PC-9 (cell line): Measurements from ENCODE around the gene SLX4IP.

Source experiments
- EZH2 ChIP-seq: fragments of 200-600 bp; sonication (generic); IDR thresholded peaks from 2 replicates; pipeline ENCODE4 v1.8.0; 2017; ENCODE audit warnings: antibody characterized with exemption, low read depth
- TF ChIP-seq, protein P1 (sequence below): fragments of 200-600 bp; sonication (generic); conservative IDR thresholded peaks from 2 replicates; pipeline ENCODE4 v1.6.1; 2017; ENCODE audit warnings: mixed run types, antibody characterized with exemption, mild to moderate bottlenecking, moderate library complexity

DNA sequence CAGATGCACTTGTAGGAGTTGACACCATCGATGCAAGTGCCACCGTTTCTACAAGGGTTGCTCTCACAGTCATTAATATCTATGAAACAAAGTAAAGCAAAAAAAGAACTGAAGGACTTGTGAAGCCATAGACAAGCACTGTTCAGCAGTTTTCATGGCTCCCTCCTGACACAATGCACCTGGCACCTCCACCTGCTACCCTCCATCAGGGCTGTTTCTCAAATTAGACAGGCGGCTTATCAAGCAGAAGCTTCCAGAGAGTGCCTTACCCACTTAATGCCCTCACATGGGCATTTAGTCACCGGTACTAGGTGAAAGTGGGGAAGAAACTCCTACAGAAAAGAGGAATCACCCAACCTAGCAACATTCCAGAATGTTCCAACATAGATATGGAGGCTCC lies 210.9 kb downstream of the SLX4IP start:
- TF ChIP-seq, protein P1, sequence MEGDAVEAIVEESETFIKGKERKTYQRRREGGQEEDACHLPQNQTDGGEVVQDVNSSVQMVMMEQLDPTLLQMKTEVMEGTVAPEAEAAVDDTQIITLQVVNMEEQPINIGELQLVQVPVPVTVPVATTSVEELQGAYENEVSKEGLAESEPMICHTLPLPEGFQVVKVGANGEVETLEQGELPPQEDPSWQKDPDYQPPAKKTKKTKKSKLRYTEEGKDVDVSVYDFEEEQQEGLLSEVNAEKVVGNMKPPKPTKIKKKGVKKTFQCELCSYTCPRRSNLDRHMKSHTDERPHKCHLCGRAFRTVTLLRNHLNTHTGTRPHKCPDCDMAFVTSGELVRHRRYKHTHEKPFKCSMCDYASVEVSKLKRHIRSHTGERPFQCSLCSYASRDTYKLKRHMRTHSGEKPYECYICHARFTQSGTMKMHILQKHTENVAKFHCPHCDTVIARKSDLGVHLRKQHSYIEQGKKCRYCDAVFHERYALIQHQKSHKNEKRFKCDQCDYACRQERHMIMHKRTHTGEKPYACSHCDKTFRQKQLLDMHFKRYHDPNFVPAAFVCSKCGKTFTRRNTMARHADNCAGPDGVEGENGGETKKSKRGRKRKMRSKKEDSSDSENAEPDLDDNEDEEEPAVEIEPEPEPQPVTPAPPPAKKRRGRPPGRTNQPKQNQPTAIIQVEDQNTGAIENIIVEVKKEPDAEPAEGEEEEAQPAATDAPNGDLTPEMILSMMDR, result no peak
- TF ChIP-seq EZH2, result no peak
